Measurements from ENCODE around the gene LMOD3.
A peak's percentile ranks its signal among the peaks of the same experiment; 100 is the strongest.

LMOD3 gene

DNA sequence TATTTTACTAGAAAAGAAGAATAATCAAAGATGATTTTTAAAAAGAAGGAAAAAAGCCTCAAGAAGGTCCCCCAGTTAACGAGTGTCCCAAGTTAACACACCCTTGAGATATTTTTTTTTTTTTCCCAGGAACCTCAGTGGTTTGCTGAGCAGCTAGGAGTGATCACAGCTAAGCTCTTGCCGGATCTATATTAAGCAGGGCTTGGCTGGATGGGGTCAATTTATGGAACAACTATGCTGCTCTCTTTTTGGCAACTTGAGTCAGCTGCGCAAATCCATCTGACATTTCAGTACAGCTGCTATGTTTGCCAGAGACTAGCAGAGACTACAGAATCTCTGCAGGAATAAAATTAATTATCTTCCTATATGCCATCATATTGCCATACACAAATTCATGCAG is at the start of gene LMOD3:
Gene LMOD3, minus strand, starts transcription at position 193 of the 400 bp plus-strand sequence. CDS start 209 bp downstream, outside the sequence.
- DNase-seq (ENCODE audit: low read depth in 2 of 2), result no peak

DNA sequence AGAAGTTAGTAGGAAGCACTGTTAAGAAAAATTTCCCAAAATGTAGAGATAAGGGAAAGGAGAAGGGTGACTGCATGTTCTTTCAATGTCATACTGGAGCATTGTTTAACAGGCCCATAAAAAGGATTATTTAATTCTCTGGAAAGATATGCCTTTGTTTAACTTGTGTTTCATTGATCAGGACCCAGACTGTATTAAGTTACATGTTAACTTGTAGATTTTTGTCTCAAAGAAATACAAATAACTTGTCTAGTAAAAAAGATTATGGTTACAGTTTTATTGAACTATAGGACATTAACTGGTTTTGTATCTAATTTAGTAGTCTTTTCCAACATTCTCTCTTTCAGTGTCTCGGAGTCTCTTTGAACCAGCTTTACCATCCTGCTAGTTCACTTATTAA is 49.7 kb upstream of the LMOD3 start:
- DNase-seq (ENCODE audit: low read depth in 2 of 2), result no peak

DNA sequence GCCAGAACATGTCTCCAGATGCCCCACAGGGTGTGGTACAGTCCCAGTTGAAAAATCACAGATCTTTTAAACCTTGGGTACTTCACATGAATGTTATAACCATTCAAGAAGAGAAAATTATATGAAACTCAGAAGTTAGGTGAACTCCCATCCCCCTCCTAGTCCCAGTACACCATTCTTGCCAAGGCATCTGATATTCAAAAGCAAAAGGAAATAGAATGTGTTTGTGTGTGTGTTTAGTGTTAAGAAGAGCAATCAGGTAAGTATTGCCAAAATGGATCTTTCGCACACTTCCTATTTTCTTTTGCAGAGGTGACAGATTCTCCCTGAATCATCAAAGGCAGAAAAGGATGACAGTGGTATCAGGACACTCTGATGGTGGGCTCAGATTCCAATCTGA is 44.1 kb upstream of the LMOD3 start:
- no peak for DNase-seq (ENCODE audit: low read depth in 2 of 2)

DNA sequence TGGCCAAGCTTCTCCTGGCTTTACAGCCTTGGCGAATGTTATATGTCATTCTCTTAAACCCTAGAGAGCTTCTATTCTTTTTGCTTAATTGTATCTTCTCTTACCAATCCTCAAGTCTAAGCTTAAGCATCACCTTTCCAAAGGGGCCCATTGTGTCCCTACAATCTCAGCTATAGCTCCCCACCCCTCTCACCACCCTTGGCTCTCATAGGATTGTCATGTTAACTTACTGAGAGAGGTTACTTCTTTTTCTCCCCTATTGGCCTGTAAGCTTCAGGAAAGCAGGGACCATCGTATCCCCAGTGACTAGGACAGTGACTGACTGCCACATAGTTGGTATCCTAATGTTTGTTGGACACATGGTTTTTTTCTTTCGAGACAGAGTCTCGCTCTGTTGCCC is 43.3 kb upstream of the LMOD3 start:
- no peak for DNase-seq (ENCODE audit: low read depth in 2 of 2)

DNA sequence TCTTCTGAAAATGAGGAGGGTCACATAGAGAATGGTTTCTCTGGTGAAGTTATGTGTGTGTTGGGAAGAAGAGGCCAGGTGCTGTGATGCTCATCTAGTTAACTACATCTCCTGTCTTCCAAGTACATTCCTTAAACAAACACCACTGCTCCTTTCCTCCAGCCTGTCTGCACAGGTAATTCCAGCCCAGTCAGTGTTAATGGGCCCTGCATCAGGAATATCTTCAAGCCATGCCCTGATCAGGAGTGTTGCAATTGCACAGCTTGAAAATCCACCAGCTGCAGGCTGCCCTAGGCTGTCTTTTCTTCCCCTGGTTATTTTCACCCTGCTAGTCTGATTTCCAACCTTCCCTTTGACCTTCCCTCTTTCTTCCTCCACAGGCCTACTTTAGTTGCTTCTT is 41.9 kb upstream of the LMOD3 start:
- no peak for DNase-seq (ENCODE audit: low read depth in 2 of 2)

DNA sequence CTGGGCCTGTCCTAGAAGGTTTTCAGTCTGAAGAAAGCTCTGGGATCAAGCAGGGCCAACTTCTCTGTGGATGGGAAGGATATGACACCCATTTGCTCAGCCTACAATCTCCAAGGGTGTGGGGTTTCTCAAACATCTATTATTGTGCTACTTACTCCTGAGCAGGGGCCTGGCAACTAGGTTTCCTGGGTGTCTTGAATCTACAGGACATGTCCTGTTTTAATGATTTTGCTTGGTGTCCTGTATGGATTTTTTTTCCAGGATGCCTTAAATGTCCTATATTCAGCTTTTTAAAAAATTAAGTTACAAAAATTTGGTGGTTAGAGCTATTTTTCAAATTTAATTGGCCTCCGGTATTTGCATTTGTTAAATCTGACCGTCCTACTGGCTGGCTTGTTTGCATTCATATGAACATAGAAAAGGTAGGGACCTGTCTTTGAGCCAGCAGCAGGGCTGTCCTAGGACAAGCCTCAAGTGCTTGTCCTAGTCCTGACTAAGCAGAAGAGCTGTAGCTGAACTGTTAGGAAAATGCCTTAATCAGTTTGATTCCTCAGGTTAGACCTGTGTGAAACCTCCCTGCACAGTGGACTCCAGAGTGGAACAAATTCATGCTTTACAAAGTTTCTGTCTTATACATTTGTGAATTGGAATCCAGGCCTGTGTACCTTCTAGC is 40.0 kb upstream of the LMOD3 start:
- no peak for DNase-seq (ENCODE audit: low read depth in 2 of 2)

DNA sequence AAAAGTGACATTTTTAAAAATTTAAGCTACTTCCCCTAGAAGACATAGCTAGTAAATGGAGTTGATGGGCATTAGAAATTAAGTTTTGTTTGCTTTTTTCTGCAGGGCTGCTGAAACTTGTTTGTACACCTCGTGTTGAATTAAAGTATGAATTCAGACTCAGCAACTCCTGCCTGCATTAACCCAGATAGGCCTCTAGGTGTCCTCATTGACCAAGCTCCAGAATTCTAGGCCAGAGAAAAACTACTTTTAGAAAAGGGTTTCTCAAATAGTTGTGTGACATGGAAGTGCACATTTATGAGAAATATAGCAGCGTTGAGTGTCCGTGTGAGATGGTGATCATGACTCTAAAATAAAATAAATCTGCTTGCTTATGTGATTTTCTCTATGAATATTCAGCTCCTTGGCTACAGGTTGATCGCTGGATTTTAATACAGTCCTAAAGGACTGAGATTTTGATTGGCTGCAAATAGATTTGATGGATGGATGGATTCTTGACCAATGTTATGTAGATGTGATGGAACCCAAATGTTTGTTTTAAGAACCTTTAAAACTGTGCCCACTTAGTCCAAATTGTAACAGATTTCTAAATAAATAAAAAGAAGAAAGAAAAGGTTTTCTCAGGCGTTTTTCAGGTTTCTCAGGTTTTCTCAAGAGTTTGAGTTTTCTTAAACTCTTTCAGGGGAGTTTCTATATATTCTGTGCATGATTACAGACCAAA is 39.4 kb upstream of the LMOD3 start:
- peak; percentile 7 to 31 for DNase-seq (ENCODE audit: low read depth in 2 of 2)

DNA sequence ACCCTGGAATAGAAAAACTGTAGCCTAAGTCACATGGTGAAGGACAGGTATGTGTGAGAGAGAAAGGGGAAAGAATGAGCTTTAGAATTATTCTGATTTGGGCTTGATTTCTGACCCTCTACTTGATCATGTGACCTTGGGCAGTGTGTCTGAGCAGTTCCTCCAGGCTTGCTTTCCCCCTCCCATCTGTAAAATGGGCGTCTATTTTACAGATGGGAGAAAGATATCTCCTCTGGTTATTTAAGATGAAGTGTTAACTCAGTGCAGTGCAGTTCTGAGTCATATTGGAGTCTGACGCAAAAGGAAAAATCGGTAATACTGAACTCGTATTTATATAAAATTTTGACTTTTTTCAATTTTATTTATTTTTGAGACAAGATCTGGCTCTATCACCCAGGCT is 38.1 kb upstream of the LMOD3 start:
- DNase-seq (ENCODE audit: low read depth in 2 of 2), result no peak

DNA sequence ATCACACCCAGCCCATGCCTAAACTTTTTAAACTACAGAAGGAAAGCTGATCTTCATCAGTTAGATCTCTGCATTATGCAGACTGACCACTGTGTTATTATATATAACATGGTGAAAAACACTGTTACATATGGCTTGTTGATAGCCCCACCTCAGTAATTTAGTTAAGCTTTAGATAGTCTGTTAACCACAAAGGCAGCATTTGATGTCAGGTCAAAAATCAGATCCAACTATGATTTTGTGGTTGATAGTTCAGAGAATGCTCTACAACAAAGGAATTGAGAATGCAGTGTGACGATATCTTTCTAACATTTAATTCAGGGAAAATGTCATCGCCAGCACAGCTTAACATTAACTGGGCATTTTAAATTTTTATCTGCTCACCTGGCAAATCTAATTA is 37.7 kb upstream of the LMOD3 start:
- DNase-seq (ENCODE audit: low read depth in 2 of 2), result no peak

DNA sequence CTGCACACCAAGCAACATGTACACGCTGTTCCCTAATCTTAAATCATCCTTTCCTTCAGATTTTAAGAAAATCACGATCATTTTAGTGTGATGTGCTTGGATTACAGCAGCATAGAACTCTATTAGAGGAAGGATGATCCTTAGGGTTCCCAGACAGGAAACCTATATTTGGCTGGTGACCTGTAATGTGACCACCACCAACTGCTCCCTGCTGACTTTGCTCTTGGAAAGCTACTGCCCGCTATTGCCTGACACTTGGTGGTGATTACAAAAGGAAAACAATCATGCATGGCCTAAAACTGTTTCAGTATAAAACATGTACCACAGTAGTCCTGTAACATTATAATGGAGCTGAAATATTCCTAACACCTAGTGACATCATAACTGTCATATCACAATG is 27.2 kb upstream of the LMOD3 start:
- DNase-seq (ENCODE audit: low read depth in 2 of 2), result no peak

DNA sequence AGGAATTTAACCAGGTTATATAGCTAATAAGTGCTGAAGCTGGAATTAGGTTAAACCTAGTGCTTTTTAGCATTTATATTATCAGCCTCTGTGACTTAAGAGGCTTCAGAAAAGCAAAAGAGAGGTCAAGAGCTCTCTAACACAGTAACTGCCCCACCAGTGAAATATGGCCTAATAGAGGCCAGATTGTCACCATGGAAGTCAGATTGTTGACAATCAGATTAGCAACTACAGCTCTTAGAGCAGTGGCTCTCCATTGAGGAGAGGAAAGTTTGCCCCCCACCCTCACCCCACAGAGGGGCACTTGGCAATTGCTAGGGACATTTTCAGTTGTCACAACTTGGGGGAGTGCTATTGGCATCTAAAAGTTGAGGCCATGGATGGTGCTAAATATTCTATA is 23.3 kb upstream of the LMOD3 start:
- DNase-seq (ENCODE audit: low read depth in 2 of 2), result no peak

DNA sequence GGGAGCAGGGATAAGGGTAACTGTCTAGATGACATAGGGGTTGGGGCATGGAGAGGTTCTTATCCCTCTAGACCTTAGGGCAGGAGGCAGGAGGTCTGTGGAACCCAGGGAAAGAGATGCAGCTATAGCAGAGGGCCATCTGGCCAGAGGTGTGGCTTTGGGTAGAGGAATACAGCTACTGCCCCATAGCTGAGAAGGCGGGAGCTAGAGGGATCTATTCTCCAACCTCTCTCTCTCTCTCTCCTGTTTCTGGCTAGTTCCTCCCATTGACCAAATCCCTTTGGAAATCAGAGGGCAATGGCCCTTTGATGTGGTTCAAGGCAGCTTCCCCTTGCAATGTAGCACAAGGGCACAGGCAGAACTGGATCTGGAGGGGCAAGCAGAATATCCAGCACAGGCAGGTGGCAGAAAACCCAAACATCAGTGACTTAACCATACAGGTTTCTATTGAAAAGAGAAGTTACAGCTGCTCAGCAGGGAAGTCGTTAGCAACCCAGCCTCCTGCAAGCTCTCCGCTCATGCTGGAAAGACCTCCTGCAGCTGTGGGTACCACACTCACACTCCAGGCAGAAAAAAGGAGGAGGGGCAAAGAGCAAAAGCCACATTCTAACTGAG is 22.3 kb upstream of the LMOD3 start:
- no peak for DNase-seq (ENCODE audit: low read depth in 2 of 2)

DNA sequence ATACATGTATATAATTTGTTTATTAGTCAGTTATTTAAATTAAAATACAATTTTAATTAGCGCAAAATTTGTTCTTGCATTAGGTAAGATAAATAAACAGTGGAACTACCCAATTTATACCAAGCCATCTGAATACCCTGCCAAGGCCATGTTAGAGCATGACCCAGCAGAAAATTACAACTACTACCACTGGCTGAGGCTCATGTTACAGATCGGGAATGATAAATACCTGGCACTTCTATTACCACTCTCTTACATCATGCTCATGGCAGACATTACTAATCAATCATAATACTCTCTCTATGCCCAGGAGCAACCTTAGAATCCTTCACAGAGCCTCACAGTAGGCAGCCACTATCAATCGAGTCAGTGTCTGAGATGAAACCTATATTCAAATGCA is 21.2 kb upstream of the LMOD3 start:
- DNase-seq (ENCODE audit: low read depth in 2 of 2), result no peak

DNA sequence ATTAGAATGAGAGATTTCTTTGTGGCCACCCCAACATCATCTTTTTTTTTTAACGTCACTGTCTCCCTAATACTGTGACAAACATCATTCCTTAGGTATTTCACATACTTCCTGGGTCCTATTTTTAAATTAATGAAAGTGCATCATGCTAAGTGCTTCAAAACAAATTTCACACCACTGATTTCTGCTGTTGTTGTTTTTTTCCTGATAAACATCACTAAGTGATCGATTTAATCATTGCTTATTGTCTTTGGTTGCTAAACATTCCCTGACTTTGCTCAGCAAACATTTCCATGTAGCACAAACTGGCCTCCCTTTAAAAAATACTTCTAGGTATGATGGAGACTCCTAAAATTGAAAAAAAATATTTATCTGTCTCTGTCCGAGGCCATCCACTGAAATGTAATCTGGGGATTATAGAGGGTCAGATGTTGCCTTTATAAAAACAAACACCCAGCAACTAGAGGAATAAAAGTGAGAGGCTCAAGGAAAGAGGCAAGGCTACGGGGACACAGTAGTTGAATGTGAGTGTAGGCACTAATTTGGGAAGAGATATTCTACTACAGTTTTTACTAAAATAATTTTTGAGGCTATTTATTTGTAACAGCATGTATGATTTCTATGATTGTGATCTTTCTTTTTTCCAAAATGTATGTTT is 20.5 kb upstream of the LMOD3 start:
- DNase-seq (ENCODE audit: low read depth in 2 of 2), result no peak

DNA sequence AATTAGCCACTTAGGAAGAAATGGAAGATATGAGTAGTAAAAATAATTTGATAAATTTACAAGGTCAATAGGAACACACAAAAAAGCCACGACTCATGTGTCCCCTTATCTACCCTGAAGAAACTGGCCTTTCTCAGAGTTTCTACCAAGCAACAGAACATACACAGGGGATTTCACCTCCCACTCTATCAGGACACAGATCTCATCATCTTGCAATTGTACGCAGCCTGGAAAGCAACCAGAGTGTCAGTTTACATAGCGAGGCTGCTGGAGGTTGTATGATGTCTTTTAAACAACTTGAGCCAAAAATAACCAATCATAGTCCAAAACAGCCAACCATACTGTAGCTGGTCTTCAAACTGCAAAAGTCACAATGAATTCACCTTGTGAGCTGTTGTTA is 19.7 kb upstream of the LMOD3 start:
- DNase-seq (ENCODE audit: low read depth in 2 of 2), result no peak

DNA sequence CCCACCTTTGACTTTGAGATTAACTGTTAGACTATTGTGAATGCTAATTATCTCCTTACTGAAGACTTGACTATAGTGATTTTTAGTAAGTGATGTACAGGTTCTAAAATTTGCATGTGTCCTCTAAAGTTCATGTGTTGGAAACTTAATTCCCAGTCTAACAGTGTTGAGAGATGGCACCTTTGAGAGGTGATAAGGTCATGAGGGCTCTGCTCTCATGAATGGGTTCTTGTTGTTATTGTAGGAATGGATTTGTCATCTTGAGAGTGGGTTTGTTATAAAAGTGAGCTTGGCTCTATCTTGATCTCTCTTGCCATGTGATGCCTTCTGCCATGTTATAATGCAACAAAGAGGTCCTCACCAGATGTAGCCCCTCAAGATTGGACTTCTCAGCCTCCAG is 18.9 kb upstream of the LMOD3 start:
- DNase-seq (ENCODE audit: low read depth in 2 of 2), result no peak

DNA sequence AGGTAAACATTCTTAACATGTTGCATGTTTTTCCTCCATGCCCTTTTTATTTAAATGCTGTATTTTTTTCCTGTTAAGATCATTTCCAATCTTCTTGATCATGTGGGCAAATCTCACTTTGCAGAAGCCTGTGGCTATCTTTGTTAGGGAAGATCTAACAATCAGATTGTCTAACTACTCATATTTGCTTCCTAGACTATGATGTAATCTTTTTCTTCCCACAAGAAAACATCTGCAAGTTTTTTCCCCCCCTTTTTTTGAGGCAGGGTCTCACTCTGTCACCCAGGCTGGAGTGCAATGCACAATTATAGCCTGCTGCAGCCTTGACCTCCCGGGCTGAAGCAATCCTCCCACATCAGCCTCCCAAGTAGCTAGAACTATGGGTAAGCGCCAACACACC is 15.0 kb upstream of the LMOD3 start:
- DNase-seq (ENCODE audit: low read depth in 2 of 2), result no peak

DNA sequence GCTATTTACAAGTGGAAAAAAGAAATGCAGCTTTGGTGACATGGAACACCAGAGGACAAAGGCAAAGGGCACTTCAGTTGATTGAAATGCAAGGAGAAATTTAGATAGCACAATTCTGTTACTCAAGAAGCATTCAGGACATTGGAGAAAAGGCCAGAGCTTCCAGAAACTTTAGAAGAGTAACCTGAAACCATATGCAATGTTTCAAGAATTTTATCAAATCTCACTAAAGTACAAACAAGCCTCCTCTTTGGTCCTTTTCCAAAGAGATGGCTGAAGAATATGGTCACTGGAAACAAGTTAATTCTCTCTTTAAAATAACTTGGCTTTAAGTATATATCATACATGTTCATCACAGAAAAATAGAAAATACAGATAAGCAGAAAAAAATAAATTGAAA is 14.6 kb upstream of the LMOD3 start:
- DNase-seq (ENCODE audit: low read depth in 2 of 2), result no peak

DNA sequence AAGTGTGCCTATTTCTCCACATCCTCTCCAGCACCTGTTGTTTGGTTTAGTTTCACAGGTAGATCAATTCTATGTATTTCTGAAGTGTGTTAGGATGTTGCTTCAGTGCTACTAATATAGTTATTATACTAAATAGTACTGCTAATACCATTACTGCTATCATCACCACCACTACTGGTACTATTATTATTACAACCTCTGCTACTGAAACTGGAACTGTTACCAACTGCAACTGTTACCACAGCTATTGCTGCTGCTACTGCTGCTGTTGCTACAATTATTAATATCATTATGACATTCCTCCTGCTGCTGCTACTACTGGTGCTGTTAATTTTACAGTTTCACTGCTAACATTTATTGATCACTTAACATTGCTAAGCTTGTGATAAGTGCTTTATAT is 8.3 kb upstream of the LMOD3 start:
- DNase-seq (ENCODE audit: low read depth in 2 of 2), result no peak

DNA sequence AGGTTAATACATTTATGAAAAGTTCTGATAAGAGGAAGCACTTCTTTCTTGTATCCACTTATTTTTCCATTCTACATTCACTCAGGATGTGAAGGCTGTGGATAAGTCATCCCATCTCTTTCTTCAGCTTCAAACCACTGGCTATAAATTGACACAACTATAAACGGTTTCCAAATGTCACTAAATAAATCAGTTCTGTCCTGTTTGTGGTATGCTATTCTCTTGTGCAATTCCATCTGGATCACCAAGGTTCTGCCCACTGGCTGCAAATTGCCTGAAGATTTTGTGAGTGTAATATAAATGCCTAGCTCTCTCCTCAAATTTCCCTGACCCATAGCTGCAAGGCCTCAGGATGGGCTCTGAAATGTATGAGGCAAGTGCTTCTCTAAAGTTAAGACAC is 7.1 kb upstream of the LMOD3 start:
- DNase-seq (ENCODE audit: low read depth in 2 of 2), result no peak

DNA sequence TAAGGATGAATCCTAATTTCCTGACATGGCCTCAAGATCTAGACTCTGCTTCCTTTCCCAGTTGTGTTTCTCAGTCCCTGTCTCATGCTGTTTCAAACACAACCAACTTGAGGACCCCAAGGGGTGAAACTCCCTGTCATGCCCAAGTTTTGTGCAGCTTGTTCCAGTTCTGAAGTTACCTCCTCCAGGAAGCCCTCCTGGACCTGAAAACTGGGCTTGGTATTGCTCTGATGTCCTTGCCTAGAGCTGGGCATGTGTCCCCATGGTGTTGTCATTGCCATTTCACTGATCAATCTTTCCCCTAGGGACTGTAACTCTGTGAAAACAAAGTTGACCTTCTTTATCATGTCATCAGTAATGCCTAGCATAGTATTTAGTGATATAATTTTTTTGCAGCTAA is 6.1 kb upstream of the LMOD3 start:
- DNase-seq (ENCODE audit: low read depth in 2 of 2), result no peak

DNA sequence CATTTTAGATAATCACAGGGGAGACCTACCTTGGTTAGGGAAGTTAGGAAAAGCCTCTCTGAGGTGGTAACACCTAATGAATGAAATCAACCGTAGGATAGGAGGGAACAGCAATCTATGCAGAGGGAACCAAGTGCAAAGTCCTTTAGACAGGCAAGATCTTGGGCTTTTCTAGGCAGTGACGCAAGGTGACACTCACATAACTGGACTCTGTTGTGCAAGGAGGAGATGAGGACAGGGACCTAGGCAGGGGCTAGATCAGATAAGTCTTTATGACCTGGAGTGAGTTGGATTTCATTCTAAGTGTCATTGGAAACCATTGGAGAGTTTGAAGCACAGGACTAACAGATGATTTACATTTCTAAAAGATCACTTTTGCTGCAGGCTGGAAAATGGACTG is 4.6 kb upstream of the LMOD3 start:
- no peak for DNase-seq (ENCODE audit: low read depth in 2 of 2)

DNA sequence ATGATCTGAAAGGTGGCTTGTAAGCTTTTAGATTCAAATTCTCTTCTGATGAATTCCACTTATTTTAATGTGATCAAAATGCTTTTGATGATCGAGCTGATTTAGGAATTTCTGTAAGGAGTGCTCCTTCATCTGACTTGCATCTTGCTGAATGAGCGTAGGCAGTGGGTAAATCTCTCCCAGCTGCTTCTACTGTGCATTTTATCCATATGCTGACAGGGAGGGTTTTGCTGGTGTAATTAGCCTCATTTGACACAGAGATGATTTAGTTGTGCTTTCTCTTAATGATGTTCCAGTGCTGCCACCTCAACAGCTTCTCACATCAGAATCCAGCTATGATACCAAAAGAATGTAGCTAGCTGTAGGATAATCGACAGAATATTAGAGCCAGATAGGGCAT is 3.8 kb upstream of the LMOD3 start:
- DNase-seq (ENCODE audit: low read depth in 2 of 2), result no peak

Measured in stimulated activated CD8-positive, alpha-beta memory T cell treated with anti-CD3 and anti-CD28 coated beads, Interleukin-7, amount 100 ng/mL, for 4 hours (primary cell).